BJ (cell line): ENCODE results near the gene CYP2A6. TPM values are rescaled to one million over a fixed set of nuclear protein-coding genes. Genes with fewer than 3 reads are reported as not detected.
"Not testable (repeated sequence)": the region's sequence is repeated elsewhere in the genome, so short reads cannot be mapped to it uniquely, and the experiment has no call there.

ENCODE experiments used
- CTCF ChIA-PET: fragments of 350-600 bp; formaldehyde crosslinking; extraction: SDS; loops from one replicate; lab custom pipeline; 2021; ENCODE audit warnings: antibody characterized with exemption, inconsistent platforms; lab: Yijun Ruan, JAX
- POLR2A ChIA-PET: fragments of 300-600 bp; sonication (Branson Sonifier 250); formaldehyde crosslinking; extraction: SDS; loops from one replicate; lab custom pipeline; 2021; ENCODE audit warnings: antibody characterized with exemption; lab: Charles Lee
- DNase-seq: peaks from one replicate; pipeline ENCODE4 v3.0.0-alpha.2; 2011; ENCODE audit warnings: low read depth
- H3K27me3 ChIP-seq: 2 replicates; pipeline ENCODE4 v1.6.0; 2011; ENCODE audit warnings: low read length; ENCODE audit not compliant: control insufficient read depth, insufficient read depth
- H3K36me3 ChIP-seq: 2 replicates; pipeline ENCODE4 v1.5.1; 2011; ENCODE audit warnings: low read length; ENCODE audit not compliant: control insufficient read depth, insufficient read depth
- H3K4me3 ChIP-seq: 2 replicates; pipeline ENCODE4 v1.5.1; 2011; ENCODE audit warnings: low read depth, mild to moderate bottlenecking, control low read depth, low read length
- polyA plus RNA-seq: library from polyadenylated mRNA; depleted of rRNA; stranded (reverse); fragments of >200 nt; gene quantifications from 2 replicates; pipeline ENCODE4 v1.2.3, GENCODE V29; 2011
- TF ChIP-seq, protein P1 (sequence below): IDR thresholded peaks from 2 replicates; pipeline ENCODE4 v1.5.1; 2011; ENCODE audit warnings: low read depth, mild to moderate bottlenecking, control low read depth, inconsistent platforms, low read length, moderate library complexity; ENCODE audit not compliant: insufficient read depth

Gene CYP2A6
- polyA plus RNA-seq, 1 experiment, result not detected

DNA sequence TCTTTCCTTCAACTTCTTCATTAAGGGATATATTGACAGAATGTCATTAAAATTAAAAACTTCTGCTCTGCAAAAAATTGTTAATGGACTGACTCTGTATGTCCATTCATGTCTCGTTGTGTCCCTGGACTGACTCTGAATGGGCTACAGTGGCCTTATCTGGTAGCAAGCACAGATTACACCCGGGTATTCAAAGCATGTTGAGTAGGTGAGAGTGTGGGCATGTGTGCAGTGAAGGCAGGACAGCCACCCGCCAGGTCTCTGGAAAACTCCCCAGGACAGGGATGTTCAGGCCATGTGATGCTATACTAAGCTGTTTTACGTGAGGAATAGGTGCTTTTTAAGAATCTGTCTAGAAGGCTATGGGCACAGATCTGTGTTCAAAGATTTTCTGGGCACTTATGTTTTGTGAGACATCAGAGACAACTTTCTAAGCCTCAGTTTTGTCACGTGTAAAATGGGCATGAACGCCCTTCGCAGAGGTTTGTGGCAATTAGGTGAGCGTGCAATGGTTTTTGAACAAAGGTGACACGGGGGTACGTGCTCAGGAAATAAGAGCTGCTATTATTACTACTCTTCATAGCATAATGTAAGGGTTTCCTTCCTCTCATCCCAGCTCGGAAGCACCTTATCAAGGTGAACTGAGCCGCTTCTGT, 7.1 kb downstream of the CYP2A6 start:
- H3K36me3 ChIP-seq, DNase-seq, CTCF ChIA-PET, POLR2A ChIA-PET, H3K27me3 ChIP-seq, H3K4me3 ChIP-seq: not testable (repeated sequence)

DNA sequence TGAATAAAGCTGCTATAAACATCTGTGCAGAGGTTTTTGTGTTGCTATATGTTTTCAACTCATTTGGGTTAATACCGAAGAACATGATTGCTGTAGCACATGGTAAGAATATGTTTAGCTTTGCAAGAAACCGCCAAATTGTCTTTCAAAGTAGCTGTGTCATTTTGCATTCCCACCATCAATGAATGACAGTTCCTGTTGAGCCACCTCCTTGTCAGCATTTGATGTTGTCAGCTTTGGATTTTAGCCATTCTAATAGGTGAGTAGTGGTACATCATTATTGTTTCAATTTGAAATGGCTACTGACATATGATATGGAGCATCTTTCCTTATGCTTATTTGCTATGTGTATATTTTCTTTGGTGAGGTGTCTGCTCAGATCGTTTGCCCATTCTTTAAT, 8.2 kb downstream of the CYP2A6 start:
- POLR2A ChIA-PET, H3K27me3 ChIP-seq, H3K4me3 ChIP-seq, DNase-seq, CTCF ChIA-PET, H3K36me3 ChIP-seq: not testable (repeated sequence)

DNA sequence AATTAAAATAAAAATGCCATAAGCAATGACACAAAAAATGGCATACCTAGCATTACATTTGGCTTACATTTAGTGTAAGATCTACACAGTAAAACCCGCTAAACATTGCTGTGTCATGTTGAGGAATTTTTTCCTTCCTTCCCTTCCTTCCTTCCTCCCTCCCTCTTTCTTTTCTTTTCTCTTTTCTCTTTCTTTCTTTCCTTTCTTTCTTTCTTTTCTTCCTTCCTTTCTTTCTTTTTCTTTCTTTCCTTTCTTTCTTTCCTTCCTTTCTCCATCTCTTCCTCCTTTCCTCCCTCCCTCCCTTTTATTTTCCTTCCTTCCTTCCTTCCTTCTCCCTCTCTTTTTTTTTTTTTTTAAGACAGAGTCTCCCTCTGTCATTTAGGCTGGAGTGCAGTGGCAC, 11.8 kb downstream of the CYP2A6 start:
- H3K27me3 ChIP-seq, POLR2A ChIA-PET, CTCF ChIA-PET, DNase-seq, H3K36me3 ChIP-seq, H3K4me3 ChIP-seq: not testable (repeated sequence)

DNA sequence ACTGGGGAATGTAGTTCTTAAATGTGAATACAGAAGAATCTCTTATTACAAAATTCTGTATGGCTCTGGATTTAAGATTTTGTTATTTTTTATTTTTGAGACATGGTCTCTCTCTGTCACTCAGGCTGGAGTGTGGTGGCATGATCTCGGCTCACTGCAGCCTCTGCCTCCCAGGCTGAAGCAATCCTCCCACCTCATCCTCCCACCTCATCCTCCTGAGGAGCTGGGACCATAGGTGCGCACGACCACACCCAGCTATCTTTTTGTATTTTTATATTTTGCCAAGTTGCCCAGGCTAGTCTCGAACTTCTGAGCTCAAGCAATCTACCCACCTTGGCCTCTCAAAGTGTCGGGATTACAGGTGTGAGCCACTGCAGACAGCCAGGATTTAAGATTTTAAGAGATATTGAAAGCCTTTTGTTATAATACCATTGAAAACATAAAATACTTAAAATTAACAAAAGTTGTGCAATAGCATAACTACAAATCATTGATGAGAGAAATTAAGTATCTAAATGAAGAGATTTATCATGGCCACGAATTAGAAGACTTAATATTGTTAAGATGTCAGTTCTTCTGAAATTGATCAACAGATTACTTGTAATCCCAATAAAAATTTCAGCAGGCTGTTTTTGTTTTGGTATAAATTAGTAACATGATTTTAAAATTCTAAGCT, 13.4 kb downstream of the CYP2A6 start:
- no peak overlapping the region for H3K4me3 ChIP-seq
- no peaks in the 10 kb centered on the region for H3K27me3 ChIP-seq
- H3K36me3 ChIP-seq, result no peaks in the 10 kb centered on the region
- POLR2A ChIA-PET, result no interaction called here
- no peak for DNase-seq
- CTCF ChIA-PET, result no interaction called here
- TF ChIP-seq, protein P1, sequence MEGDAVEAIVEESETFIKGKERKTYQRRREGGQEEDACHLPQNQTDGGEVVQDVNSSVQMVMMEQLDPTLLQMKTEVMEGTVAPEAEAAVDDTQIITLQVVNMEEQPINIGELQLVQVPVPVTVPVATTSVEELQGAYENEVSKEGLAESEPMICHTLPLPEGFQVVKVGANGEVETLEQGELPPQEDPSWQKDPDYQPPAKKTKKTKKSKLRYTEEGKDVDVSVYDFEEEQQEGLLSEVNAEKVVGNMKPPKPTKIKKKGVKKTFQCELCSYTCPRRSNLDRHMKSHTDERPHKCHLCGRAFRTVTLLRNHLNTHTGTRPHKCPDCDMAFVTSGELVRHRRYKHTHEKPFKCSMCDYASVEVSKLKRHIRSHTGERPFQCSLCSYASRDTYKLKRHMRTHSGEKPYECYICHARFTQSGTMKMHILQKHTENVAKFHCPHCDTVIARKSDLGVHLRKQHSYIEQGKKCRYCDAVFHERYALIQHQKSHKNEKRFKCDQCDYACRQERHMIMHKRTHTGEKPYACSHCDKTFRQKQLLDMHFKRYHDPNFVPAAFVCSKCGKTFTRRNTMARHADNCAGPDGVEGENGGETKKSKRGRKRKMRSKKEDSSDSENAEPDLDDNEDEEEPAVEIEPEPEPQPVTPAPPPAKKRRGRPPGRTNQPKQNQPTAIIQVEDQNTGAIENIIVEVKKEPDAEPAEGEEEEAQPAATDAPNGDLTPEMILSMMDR, result no peak

DNA sequence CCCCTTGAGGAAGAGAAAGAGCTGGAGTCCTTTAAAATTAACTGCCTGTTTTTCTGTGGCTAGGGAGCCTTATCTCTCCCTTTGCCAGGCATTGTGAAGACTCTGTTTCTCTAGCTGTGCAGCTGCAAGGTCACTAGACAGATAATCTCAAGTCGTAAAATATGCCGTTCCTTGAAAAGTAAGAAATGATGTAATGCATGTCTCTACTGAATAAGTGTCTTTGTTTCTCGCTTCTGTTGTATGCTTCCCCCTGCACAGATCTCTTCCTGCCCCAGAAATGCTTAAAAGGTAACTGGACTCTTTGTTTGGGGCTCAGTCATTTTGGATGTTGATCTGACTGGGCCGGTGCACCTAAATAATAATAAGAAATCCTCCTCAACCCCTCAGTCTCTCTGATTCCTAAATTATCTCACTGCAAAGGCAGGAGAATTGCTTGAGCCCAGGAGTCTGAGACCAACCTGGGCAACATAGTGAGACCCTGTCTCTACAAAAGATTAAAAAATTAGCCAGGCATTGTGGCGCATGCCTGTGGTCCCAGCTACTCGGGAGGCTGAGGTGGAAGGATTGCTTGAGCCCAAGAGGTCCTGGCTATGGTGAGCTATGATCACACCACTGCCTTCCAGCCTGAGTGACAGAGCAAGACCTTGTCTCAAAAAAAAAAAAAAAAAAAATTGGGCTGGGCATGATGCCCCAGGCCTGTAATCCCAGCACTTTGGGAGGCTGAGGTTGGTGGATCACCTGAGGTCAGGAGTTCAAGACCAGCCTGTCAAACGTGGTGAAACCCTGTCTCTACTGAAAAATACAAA, 16.3 kb downstream of the CYP2A6 start:
- H3K36me3 ChIP-seq, H3K4me3 ChIP-seq, POLR2A ChIA-PET, DNase-seq, H3K27me3 ChIP-seq: not testable (repeated sequence)
- CTCF ChIA-PET, result interaction anchor here (0.6 kb wide), 1 partner anchor 195 kb away, joined by 3 read pairs; no protein-coding TSS in a partner anchor

DNA sequence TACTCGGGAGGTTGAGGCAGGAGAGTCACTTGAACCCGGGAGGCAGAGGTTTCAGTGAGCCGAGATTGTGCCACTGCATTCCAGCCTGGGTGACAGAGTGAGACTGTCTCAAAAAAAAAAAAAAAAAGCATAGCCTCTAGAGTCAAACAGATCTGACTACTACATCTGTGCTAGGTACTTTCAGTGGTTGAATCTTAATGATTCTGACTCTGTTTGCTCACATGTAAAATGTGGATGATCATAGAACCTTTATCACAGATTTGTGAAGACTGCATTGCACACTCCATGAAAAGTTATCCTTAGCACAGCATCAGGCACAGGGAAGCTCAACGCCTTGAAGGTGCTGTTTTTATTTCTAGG, 17.8 kb downstream of the CYP2A6 start:
- H3K27me3 ChIP-seq, POLR2A ChIA-PET, H3K36me3 ChIP-seq, H3K4me3 ChIP-seq, DNase-seq: not testable (repeated sequence)
- CTCF ChIA-PET, result interaction anchor here (0.6 to 1.3 kb wide), 3 partner anchors 13 to 170 kb away, joined by 4 to 7 read pairs (median 7); no protein-coding TSS in a partner anchor

DNA sequence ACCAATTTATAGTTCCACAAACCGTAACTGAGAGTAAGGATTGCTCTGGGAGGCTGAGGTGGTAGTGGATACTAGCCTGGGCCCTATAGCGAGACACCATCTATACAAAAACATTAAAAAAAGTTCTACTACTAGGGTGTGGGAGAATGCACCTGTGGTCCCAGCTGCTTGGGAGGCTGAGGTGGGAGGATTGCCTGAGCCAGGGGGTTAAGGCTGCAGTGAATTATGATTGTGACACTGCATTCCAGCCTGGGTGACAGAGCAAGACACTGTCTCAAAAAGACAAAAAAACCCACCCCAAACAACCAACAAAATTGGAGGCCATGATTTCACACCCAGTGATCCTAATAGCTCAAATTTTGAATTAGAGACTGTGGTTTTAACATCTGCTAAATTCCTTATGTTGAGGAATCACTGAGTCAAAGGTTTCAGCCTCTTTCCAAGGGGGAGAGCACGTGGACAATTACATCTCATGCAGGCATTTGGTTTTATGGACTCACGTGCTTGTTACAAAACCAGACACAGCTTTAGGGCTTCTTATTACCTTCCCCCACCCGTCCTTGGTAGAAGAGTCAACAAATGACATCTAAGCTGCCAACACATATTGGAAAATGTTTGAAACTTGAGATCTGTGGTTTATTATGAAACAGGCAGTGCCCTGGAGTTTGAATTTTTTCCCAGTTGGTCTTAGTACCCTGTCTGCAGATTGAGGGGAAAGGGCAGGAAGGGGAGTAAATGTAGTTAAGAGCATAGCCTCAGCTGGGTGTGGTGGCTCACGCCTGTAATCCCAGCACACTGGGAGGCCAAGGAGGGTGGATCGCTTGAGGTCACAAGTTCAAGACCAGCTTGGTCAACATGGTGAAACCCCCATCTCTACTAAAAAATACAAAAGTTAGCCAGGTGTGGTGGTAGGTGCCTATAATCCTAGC, 18.5 kb downstream of the CYP2A6 start:
- Histone ChIP-seq H3K27me3 (no peaks in the 10 kb centered on the region), H3K4me3 (no peak overlapping the region), H3K36me3 (peaks cover 5% of the 10 kb centered on the region)
- ChIA-PET CTCF (interaction anchor here (0.6 to 1.3 kb wide), 3 partner anchors 12 to 171 kb away, joined by 4 to 7 read pairs (median 7); no protein-coding TSS in a partner anchor), POLR2A (interaction anchor here (0.6 to 0.7 kb wide), 2 partner anchors 44 to 54 kb away, joined by 3 to 4 read pairs; partner anchors contain the start of gene RAB4B)
- peak; percentile 99 for DNase-seq
- TF ChIP-seq, protein P1, result no peak

DNA sequence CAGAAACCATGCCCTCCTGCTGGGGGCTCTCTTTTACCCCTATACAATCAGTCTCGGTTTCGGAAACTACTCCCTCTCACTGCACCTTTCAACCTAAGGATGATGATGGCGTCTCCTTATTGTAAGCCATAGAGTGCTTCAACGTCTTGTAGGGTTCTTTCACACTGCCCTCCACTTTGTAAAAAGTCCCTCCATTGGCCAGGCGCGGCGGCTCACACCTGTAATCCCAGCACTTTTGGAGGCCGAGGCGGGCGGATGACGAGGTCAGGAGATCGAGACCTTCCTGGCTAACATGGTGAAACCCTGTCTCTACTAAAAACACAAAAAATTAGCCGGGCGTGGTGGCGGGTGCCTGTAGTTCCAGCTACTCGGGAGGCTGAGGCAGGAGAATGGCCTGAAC, 19.5 kb downstream of the CYP2A6 start:
- CTCF ChIA-PET, result not testable (repeated sequence)

More for the DNA sequence above, 19.5 kb downstream of the CYP2A6 start:
- DNase-seq, POLR2A ChIA-PET, H3K27me3 ChIP-seq, H3K36me3 ChIP-seq, H3K4me3 ChIP-seq: not testable (repeated sequence)
